HepG2 (cell line): Measurements from ENCODE around the gene RAB15.

Source experiments
- ARHGAP35 ChIP-seq: sonication (generic); formaldehyde crosslinking; IDR thresholded peaks from 2 replicates; pipeline ENCODE4 v1.9.0; 2022; ENCODE audit warnings: mild to moderate bottlenecking, inconsistent platforms, moderate library complexity, missing genetic modification reagents, borderline replicate concordance
- ATF3 ChIP-seq: sonication (generic); formaldehyde crosslinking; IDR thresholded peaks from 2 replicates; pipeline ENCODE4 v1.4.0; 2020; ENCODE audit warnings: missing genetic modification reagents
- CTCF ChIP-seq: sonication (generic); formaldehyde crosslinking; IDR thresholded peaks from 2 replicates; pipeline ENCODE4 v1.5.0; 2020; ENCODE audit warnings: mild to moderate bottlenecking, missing genetic modification reagents, moderate library complexity
- JUNB ChIP-seq: sonication (generic); formaldehyde crosslinking; IDR thresholded peaks from 2 replicates; pipeline ENCODE4 v1.8.0; 2022; ENCODE audit warnings: missing genetic modification reagents, mild to moderate bottlenecking, borderline replicate concordance
- NBN ChIP-seq: fragments of 450-650 bp; conservative IDR thresholded peaks from 2 replicates; pipeline ENCODE4 v1.6.1; 2017
- POLR2AphosphoS5 ChIP-seq: IDR thresholded peaks from 2 replicates; pipeline ENCODE4 v1.6.1; 2012; ENCODE audit warnings: low read depth, low read length

GRCh38 chr14:64997108-64997794 is 25.1 kb upstream of the RAB15 start:
- TF ChIP-seq JUNB (CRISPR knock-in tag) = no peak
- no peak for TF ChIP-seq ATF3 (CRISPR knock-in tag)
- no peak for TF ChIP-seq CTCF
- no peak for TF ChIP-seq POLR2AphosphoS5
- TF ChIP-seq NBN = no peak
- TF ChIP-seq ARHGAP35 = no peak
